Breast epithelium (tissue), 3 donors: ENCODE measurements around the gene OAF.

ENCODE experiments used
- POLR2A ChIP-seq: fragments of 450-650 bp; IDR thresholded peaks from one replicate; pipeline ENCODE4 v1.6.1; 2016; ENCODE audit warnings: antibody characterized with exemption, mild to moderate bottlenecking, moderate library complexity
- POLR2AphosphoS5 ChIP-seq, 3 donors: sonication (generic); formaldehyde crosslinking; IDR thresholded peaks; one replicate each; pipeline ENCODE4 v1.6.1; 2017; ENCODE audit warnings: antibody characterized with exemption in 3 of 3
- TF ChIP-seq, protein P1 (sequence below), 3 donors: fragments of 450-650 bp; IDR thresholded peaks; one replicate each; pipeline ENCODE4 v1.5.1; 2016 to 2017; ENCODE audit warnings: antibody characterized with exemption in 3 of 3, mild to moderate bottlenecking in 3 of 3, moderate library complexity in 3 of 3

GRCh38 chr11:120239713-120240640, 29.1 kb downstream of the OAF start, which contains the start of gene POU2F3:
- TF ChIP-seq POLR2AphosphoS5 (IDR thresholded peaks at IDR 0.05) (no peak), POLR2A (no peak)
- TF ChIP-seq, protein P1, sequence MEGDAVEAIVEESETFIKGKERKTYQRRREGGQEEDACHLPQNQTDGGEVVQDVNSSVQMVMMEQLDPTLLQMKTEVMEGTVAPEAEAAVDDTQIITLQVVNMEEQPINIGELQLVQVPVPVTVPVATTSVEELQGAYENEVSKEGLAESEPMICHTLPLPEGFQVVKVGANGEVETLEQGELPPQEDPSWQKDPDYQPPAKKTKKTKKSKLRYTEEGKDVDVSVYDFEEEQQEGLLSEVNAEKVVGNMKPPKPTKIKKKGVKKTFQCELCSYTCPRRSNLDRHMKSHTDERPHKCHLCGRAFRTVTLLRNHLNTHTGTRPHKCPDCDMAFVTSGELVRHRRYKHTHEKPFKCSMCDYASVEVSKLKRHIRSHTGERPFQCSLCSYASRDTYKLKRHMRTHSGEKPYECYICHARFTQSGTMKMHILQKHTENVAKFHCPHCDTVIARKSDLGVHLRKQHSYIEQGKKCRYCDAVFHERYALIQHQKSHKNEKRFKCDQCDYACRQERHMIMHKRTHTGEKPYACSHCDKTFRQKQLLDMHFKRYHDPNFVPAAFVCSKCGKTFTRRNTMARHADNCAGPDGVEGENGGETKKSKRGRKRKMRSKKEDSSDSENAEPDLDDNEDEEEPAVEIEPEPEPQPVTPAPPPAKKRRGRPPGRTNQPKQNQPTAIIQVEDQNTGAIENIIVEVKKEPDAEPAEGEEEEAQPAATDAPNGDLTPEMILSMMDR (IDR thresholded peaks at IDR 0.05), result no peak
